Measurements from ENCODE around the gene LCP2. TPM values are rescaled to one million over a fixed set of nuclear protein-coding genes. Genes with fewer than 3 reads are reported as not detected.

Gene LCP2
- total and polyA plus RNA-seq, 10 of the 15 experiments (the other 5 are each of a cell fraction or from before 2014, with no cell fraction given): 8.0 to 50.5 (median 20.6) TPM

DNA sequence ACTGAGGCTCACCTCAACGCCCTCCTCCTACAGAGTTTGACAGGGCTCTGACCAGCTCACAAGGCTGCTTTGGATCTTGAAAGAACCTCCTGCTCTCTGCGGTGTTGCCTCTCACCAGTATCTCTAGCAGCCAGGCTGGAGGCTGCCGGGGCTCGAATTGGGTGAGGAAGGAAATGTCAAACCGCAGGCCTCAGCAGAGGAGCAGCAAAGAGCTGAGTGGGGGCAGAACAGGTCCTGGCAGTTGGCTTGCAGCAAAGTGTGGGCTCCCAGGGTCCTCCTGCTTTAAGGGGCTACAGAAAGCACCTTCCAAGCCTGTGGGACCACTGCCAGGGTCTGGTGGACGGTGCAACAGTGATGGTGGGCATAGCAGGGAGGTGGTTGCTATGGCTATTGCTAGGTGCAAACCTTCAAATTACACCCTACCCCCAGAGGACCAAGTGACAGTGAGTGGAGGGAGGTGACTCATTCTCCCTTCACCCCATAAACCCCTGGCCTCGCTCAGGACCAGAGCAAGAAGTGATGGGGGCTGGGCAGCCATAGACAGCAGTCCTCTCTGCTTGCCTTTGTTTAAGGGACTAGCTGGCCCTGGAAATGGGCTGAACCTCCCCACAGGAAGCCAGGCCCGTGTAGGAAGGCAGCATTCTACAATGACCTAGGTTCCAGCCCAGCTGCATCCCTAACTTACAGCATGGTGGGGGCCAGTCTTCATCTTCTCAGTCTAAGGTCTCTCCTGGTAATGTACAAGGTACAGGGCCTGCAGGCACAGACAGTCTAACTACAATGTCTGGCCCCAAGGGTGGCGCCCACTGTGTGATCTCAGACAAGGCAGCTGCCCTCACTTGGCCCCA is 18.7 kb downstream of the LCP2 start (continued):
- TF ChIP-seq SUZ12 (IDR thresholded peaks at IDR 0.05; ENCODE audit: unreplicated experiment) (no peak), MXI1 (IDR thresholded peaks at IDR 0.05; ENCODE audit: low read depth, low read length) (no peak), RUNX3 (IDR thresholded peaks at IDR 0.05; ENCODE audit: low read length) (peak; percentile 98), TBL1XR1 (IDR thresholded peaks at IDR 0.05; ENCODE audit: low read depth, low read length) (0 out of 2 replicates have a peak, but pooled peaks have one; percentile 11), SMARCA5 (IDR thresholded peaks at IDR 0.05) (no peak), EP300 (IDR thresholded peaks at IDR 0.05; ENCODE audit: borderline replicate concordance in 1 of 2, control insufficient read depth in 1 of 2, low read depth in 2 of 2, low read length in 2 of 2) (0 out of 4 replicates have a peak, but pooled peaks of 1 of the 2 experiments have one; percentile 13)

DNA sequence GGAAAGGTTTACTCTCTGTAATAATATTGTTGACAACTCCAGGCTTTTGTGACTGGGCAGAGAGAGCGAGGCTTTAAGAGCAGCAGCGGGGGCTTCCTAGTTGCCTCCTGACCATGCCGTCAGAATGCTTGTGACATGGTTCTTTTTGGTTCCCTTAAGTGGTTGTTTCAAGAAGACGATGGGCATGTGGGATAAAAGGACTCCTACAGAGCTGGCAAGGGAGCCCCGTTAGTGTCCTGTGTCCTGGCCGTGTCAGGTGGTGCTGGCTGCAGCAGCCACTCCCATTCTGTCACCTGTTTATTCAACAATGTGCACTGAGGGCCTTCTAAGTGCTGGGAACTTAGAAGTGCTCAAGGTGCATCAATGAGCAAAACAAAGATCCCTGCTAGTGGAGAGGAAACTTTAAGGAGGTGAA is 19.7 kb downstream of the LCP2 start:
- H3K79me2 ChIP-seq (ENCODE audit: control insufficient read depth, insufficient read depth, low read length): no peaks in the 10 kb centered on the region
- no peaks in the 10 kb centered on the region for H3K27me3 ChIP-seq (replicated peaks in 1 of 2; ENCODE audit: control insufficient read depth in 2 of 2, insufficient read depth in 2 of 2, low read length in 1 of 2)
- no TSS peak for BruUV-seq (replicated peaks)
- H2AFZ ChIP-seq (ENCODE audit: control insufficient read depth, low read depth, low read length): no peak overlapping the region
- no peaks in the 10 kb centered on the region for H3K9me3 ChIP-seq (replicated peaks; ENCODE audit: control insufficient read depth, insufficient read depth, low read length)
- peaks cover 37% of the 10 kb centered on the region for H3K4me1 ChIP-seq (ENCODE audit: control insufficient read depth, insufficient read depth, low read length)
- in situ Hi-C loops (cut with MboI) (loop anchor here (5.0 kb wide), 1 partner anchor 59 kb away; no protein-coding TSS in a partner anchor), intact Hi-C loops (cut with micrococcal nuclease; ENCODE audit: unreplicated experiment) (loop anchor here (1.0 kb wide), 1 partner anchor 53 kb away; no protein-coding TSS in a partner anchor)
- peak; percentile 17 for ATAC-seq
- no peaks in the 10 kb centered on the region for H4K20me1 ChIP-seq (ENCODE audit: control insufficient read depth, insufficient read depth)
- peak overlapping the region; percentile 62 for H3K27ac ChIP-seq (ENCODE audit: control insufficient read depth, insufficient read depth)
- H3K4me2 ChIP-seq (ENCODE audit: control insufficient read depth, insufficient read depth): peak overlapping the region; percentile 75
- DNase-seq (ENCODE audit: low read depth, low spot score): no peak
- RAD21 ChIA-PET (ENCODE audit: unreplicated experiment): interaction anchor here (1.2 to 8.9 kb wide), 8 partner anchors 11 to 61 kb away, joined by 3 to 182 read pairs (median 40); partner anchors contain the start of gene LCP2
- 57% methylated on average over 6 of the region's 6 CpGs for WGBS (ENCODE audit: insufficient coverage, insufficient replicate concordance, low lambda C conversion rate, missing lambda C conversion rate)
- CTCF ChIA-PET: interaction anchor here (0.8 to 8.1 kb wide), 12 partner anchors 10 to 142 kb away, joined by 3 to 126 read pairs (median 8); partner anchors contain the start of gene LCP2
- FAIRE-seq: no peak
- H3K36me3 ChIP-seq (ENCODE audit: control insufficient read depth in 2 of 2, insufficient read depth in 2 of 2, low read length in 1 of 2): peaks cover 12 to 14% of the 10 kb centered on the region in 2 experiments; a peak in 3 of 4 replicates
- H3K9ac ChIP-seq (ENCODE audit: control insufficient read depth, insufficient read depth, low read length): no peak overlapping the region
- H3K4me3 ChIP-seq: 0 out of 2 replicates have a peak overlapping the region, but pooled peaks have one; percentile 19
- SMC1A ChIA-PET (ENCODE audit: uncharacterized antibody, unreplicated experiment): interaction anchor here (1.5 to 16.6 kb wide), 8 partner anchors 9 to 62 kb away, joined by 3 to 451 read pairs (median 16); partner anchors contain the start of gene LCP2
- POLR2A ChIA-PET: interaction anchor here (1.4 to 4.5 kb wide), 6 partner anchors 11 to 61 kb away, joined by 4 to 75 read pairs (median 7); partner anchors contain the start of gene LCP2
- no peak for TF ChIP-seq DPF2 (IDR thresholded peaks at IDR 0.05)
- TF ChIP-seq MXI1 (IDR thresholded peaks at IDR 0.05; ENCODE audit: low read depth, low read length): no peak
- TF ChIP-seq TCF3 (IDR thresholded peaks at IDR 0.05; ENCODE audit: borderline replicate concordance, insufficient read depth, low read depth, low read length): no peak
- no peak for TF ChIP-seq FOS (IDR thresholded peaks at IDR 0.05; ENCODE audit: borderline replicate concordance, extremely low read depth, insufficient read length)
- TF ChIP-seq, protein P1, sequence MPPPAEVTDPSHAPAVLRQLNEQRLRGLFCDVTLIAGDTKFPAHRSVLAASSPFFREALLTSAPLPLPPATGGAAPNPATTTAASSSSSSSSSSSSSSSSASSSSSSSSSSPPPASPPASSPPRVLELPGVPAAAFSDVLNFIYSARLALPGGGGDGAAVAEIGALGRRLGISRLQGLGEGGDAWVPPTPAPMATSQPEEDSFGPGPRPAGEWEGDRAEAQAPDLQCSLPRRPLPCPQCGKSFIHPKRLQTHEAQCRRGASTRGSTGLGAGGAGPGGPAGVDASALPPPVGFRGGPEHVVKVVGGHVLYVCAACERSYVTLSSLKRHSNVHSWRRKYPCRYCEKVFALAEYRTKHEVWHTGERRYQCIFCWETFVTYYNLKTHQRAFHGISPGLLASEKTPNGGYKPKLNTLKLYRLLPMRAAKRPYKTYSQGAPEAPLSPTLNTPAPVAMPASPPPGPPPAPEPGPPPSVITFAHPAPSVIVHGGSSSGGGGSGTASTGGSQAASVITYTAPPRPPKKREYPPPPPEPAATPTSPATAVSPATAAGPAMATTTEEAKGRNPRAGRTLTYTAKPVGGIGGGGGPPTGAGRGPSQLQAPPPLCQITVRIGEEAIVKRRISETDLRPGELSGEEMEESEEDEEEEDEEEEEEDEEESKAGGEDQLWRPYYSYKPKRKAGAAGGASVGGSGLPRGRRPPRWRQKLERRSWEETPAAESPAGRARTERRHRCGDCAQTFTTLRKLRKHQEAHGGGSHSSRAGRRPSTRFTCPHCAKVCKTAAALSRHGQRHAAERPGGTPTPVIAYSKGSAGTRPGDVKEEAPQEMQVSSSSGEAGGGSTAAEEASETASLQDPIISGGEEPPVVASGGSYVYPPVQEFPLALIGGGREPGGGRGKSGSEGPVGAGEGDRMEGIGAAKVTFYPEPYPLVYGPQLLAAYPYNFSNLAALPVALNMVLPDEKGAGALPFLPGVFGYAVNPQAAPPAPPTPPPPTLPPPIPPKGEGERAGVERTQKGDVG (CRISPR knock-in tag; IDR thresholded peaks at IDR 0.05): no peak
- no peak for TF ChIP-seq STAT1 (conservative IDR thresholded peaks at IDR 0.05)
- TF ChIP-seq SMAD1 (IDR thresholded peaks at IDR 0.05; ENCODE audit: low read depth, partially characterized antibody): no peak
- TF ChIP-seq PAX5 (IDR thresholded peaks at IDR 0.05; ENCODE audit: borderline replicate concordance, low read depth, low read length): no peak
- no peak for TF ChIP-seq STAT3 (IDR thresholded peaks at IDR 0.05; ENCODE audit: low read depth, low read length)
- TF ChIP-seq GATAD2B (conservative IDR thresholded peaks at IDR 0.05; ENCODE audit: low read depth): no peak
- TF ChIP-seq SMAD5 (IDR thresholded peaks at IDR 0.05; ENCODE audit: low read depth): no peak
